ENCODE data around the gene PSD2. TPM values are rescaled to one million over a fixed set of nuclear protein-coding genes. Genes with fewer than 3 reads are reported as not detected.

Gene PSD2
- total and polyA plus RNA-seq, 2 donors from 2014 or later: 0.09 to 0.13 TPM

DNA sequence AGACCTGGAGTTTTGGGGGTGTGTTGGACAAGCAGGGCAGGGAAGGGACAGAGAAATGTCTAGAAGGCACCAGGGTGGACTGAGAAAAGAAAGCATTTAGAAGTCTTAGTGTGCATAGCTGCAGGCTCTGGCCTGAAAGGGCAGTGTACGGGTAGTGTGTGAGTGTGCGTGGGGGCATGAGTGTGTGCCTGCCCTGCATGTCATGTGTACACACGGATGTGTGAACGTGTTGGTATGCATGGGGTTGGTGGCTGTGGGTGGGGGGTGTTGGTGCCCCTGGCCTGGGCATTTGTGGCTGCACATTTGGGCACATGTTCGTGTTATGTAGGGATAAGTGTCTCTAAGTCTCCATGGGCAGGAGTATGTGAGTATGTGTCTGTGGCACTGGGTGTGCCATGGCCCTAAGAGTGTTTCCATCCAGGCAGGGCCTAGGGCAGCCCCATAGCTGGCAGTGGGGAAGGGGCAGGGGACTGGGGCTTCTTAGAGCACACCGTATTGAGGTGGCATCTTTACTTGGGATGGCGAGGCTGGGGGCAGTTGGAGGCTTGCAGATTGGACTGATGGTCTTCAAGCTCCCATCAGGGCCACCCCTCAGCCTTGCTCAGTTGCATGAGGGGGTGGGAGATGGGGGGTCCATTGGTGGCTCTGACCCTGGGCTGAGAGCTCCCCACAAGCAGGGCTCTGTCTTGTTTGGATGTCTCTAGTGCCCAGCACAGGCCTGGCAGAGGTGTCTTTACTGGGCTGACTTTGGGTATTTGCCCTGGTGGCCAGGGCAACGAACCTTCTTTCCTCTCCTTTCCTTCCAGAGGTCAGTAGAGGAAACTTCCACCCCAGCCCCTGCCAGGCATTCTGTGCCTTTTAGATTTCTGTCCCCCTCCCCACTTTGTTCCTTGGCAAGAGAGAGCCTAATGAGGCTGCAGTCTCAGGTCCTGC, 15.0 kb downstream of the PSD2 start:
- Histone ChIP-seq H3K9ac (ENCODE audit: low read length in 3 of 3) (no peak overlapping the region), H3K9me3 (ENCODE audit: control insufficient read depth in 2 of 3, insufficient read depth in 1 of 3, low read length in 3 of 3) (no peaks in the 10 kb centered on the region), H3K27ac (ENCODE audit: low read depth in 2 of 2, low read length in 2 of 2) (no peak overlapping the region), H3K4me1 (ENCODE audit: control insufficient read depth in 2 of 3, insufficient read depth in 2 of 3, low read depth in 1 of 3, low read length in 3 of 3) (no peaks in the 10 kb centered on the region), H3K4me3 (ENCODE audit: low read length in 3 of 3) (no peak overlapping the region), H3K27me3 (ENCODE audit: control insufficient read depth, insufficient read depth, low read length) (no peaks in the 10 kb centered on the region), H3K36me3 (ENCODE audit: control insufficient read depth in 2 of 3, insufficient read depth in 3 of 3, low read length in 3 of 3) (no peaks in the 10 kb centered on the region)
- intact Hi-C loops (cut with DNase I): no loop called here
- FAIRE-seq (no peak), DNase-seq (peak in 1 of 5 donors; percentile 33)
- TF ChIP-seq, protein P1, sequence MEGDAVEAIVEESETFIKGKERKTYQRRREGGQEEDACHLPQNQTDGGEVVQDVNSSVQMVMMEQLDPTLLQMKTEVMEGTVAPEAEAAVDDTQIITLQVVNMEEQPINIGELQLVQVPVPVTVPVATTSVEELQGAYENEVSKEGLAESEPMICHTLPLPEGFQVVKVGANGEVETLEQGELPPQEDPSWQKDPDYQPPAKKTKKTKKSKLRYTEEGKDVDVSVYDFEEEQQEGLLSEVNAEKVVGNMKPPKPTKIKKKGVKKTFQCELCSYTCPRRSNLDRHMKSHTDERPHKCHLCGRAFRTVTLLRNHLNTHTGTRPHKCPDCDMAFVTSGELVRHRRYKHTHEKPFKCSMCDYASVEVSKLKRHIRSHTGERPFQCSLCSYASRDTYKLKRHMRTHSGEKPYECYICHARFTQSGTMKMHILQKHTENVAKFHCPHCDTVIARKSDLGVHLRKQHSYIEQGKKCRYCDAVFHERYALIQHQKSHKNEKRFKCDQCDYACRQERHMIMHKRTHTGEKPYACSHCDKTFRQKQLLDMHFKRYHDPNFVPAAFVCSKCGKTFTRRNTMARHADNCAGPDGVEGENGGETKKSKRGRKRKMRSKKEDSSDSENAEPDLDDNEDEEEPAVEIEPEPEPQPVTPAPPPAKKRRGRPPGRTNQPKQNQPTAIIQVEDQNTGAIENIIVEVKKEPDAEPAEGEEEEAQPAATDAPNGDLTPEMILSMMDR (IDR thresholded peaks at IDR 0.05; ENCODE audit: borderline replicate concordance, extremely low read depth, insufficient read depth): no peak

DNA sequence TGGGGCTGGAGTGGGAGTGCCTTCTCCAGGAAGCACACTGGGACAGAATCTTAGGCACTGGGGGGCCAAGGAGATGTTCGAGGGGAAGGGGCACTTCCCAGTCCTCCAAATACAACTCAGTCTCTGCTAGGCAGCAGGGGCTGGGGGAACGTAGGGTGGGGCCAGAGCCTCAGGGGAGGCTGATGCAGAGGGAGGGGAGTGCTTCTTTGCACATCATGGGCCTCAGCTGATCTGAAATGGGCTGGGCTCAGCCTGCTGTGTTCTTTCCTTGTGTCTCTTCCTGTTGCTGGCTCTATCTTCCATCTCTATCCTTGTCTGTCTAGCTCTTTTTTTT, 15.6 kb downstream of the PSD2 start:
- Histone ChIP-seq H3K36me3 (ENCODE audit: control insufficient read depth in 2 of 3, insufficient read depth in 3 of 3, low read length in 3 of 3) (no peaks in the 10 kb centered on the region), H3K27me3 (ENCODE audit: control insufficient read depth, insufficient read depth, low read length) (no peaks in the 10 kb centered on the region), H3K27ac (ENCODE audit: low read depth in 2 of 2, low read length in 2 of 2) (no peak overlapping the region), H3K4me3 (ENCODE audit: low read length in 3 of 3) (no peak overlapping the region), H3K9me3 (ENCODE audit: control insufficient read depth in 2 of 3, insufficient read depth in 1 of 3, low read length in 3 of 3) (no peaks in the 10 kb centered on the region), H3K9ac (ENCODE audit: low read length in 3 of 3) (no peak overlapping the region), H3K4me1 (ENCODE audit: control insufficient read depth in 2 of 3, insufficient read depth in 2 of 3, low read depth in 1 of 3, low read length in 3 of 3) (no peaks in the 10 kb centered on the region)
- TF ChIP-seq, protein P1 (IDR thresholded peaks at IDR 0.05; ENCODE audit: borderline replicate concordance, extremely low read depth, insufficient read depth): no peak
- intact Hi-C loops (cut with DNase I): no loop called here
- no peak for FAIRE-seq
- DNase-seq: peak in 1 of 5 donors; percentile 17

DNA sequence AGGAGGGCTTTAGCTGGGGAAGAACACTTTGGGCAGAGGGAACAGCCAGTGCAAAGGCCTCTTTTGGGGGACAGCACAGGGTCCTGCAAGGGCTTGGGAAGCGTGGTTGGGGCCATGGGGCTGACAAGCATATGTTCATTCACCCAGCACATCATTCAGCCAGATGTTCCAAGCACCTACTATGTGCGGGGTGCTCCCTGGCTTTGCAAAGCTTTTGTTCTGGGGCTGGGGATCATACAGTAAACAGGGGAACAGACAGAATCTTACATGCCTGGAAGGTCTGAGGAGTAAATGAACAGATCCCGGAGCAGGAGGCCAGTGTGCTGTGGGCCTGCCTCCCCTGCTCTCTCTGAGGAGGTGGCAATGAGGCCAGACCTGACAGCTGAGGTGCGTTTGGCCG, 16.7 kb downstream of the PSD2 start:
- no peaks in the 10 kb centered on the region for H3K4me1 ChIP-seq (ENCODE audit: control insufficient read depth in 2 of 3, insufficient read depth in 2 of 3, low read depth in 1 of 3, low read length in 3 of 3)
- H3K9me3 ChIP-seq (ENCODE audit: control insufficient read depth in 2 of 3, insufficient read depth in 1 of 3, low read length in 3 of 3): no peaks in the 10 kb centered on the region
- no peak overlapping the region for H3K4me3 ChIP-seq (ENCODE audit: low read length in 3 of 3)
- DNase-seq (peak in 1 of 5 donors; percentile 9), FAIRE-seq (no peak)
- no peaks in the 10 kb centered on the region for H3K36me3 ChIP-seq (ENCODE audit: control insufficient read depth in 2 of 3, insufficient read depth in 3 of 3, low read length in 3 of 3)
- TF ChIP-seq, protein P1 (IDR thresholded peaks at IDR 0.05; ENCODE audit: borderline replicate concordance, extremely low read depth, insufficient read depth): no peak
- H3K27me3 ChIP-seq (ENCODE audit: control insufficient read depth, insufficient read depth, low read length): no peaks in the 10 kb centered on the region
- intact Hi-C loops (cut with DNase I): no loop called here
- H3K27ac ChIP-seq (ENCODE audit: low read depth in 2 of 2, low read length in 2 of 2): no peak overlapping the region
- no peak overlapping the region for H3K9ac ChIP-seq (ENCODE audit: low read length in 3 of 3)

All from kidney (tissue), 14 donors.